Measurements from ENCODE around the gene WDR1. TPM values are rescaled to one million over a fixed set of nuclear protein-coding genes. Genes with fewer than 3 reads are reported as not detected.

WDR1 gene
- total and polyA plus RNA-seq, 2 donors (not counting 3 experiments of a cell fraction or from before 2014, with no cell fraction given): 590 to 660 TPM

DNA sequence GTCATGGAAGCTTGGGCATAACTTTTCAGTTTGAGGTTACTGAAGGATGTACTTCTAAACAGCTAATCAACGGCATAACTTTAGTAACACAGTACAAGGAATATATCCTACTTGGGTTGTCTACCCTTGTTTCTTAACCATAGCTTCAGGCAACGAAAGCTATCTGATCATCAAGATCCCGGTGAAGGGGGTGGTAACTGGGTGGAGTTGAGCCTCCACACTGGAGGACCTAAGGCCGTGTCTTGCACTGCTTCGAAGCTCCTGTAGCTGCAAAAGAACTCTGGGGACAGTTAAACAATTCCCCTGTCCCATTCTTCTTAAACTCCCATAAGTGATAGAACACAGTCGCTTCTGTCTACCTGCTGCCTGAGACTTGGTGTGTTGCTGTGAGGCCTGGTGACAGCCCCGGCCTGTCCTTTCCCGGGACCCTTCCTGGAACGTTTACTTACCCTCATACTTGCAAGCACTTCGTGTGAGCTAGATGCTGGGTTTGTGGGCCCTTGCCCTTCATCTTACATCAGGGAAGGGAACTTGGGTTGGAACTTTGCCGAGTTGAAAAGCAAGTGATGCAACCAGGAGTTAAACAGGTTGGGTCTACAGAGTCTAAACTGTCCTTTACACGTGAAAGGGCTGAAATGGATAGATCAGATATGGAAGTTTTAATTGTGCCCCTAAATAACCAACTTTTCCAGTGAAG lies 5.8 kb upstream of the WDR1 start:
- no peaks in the 10 kb centered on the region for H3K79me2 ChIP-seq (ENCODE audit: control insufficient read depth, insufficient read depth, low read length)
- no peaks in the 10 kb centered on the region for H4K20me1 ChIP-seq (replicated peaks; ENCODE audit: control insufficient read depth, extremely low read depth, insufficient read depth, low read length)
- H2AFZ ChIP-seq (ENCODE audit: low read depth, low read length): no peak overlapping the region
- POLR2A ChIA-PET: interaction anchor here (2.3 kb wide), 1 partner anchor 29 kb away, joined by 7 read pairs; no protein-coding TSS in a partner anchor
- no peaks in the 10 kb centered on the region for H3K9me1 ChIP-seq (replicated peaks; ENCODE audit: control insufficient read depth, extremely low read depth, insufficient read depth, low read length)
- CTCF ChIA-PET: interaction anchor here (1.6 to 1.7 kb wide), 2 partner anchors 22 to 51 kb away, joined by 3 to 6 read pairs; no protein-coding TSS in a partner anchor
- no peaks in the 10 kb centered on the region for H3K36me3 ChIP-seq (ENCODE audit: control insufficient read depth in 2 of 2, extremely low read depth in 1 of 2, insufficient read depth in 2 of 2, low read length in 2 of 2)
- no TSS peak for BruUV-seq (replicated peaks)
- no peak overlapping the region for H3K4me2 ChIP-seq (ENCODE audit: insufficient read depth, low read length)
- no peak overlapping the region for H3K9ac ChIP-seq (replicated peaks; ENCODE audit: extremely low read depth, insufficient read depth, low read length)
- TF ChIP-seq MYC (IDR thresholded peaks at IDR 0.05; ENCODE audit: low read depth, low read length) (no peak), EZH2 (IDR thresholded peaks at IDR 0.05; ENCODE audit: borderline replicate concordance, low read depth, low read length, severe bottlenecking) (no peak), POLR2A (IDR thresholded peaks at IDR 0.05; ENCODE audit: low read depth, low read length) (no peak), JUN (IDR thresholded peaks at IDR 0.05; ENCODE audit: borderline replicate concordance, insufficient read depth, insufficient read length, low read depth) (no peak), FOS (IDR thresholded peaks at IDR 0.05; ENCODE audit: borderline replicate concordance, insufficient read depth, low read length) (no peak)
- TF ChIP-seq, protein P1, sequence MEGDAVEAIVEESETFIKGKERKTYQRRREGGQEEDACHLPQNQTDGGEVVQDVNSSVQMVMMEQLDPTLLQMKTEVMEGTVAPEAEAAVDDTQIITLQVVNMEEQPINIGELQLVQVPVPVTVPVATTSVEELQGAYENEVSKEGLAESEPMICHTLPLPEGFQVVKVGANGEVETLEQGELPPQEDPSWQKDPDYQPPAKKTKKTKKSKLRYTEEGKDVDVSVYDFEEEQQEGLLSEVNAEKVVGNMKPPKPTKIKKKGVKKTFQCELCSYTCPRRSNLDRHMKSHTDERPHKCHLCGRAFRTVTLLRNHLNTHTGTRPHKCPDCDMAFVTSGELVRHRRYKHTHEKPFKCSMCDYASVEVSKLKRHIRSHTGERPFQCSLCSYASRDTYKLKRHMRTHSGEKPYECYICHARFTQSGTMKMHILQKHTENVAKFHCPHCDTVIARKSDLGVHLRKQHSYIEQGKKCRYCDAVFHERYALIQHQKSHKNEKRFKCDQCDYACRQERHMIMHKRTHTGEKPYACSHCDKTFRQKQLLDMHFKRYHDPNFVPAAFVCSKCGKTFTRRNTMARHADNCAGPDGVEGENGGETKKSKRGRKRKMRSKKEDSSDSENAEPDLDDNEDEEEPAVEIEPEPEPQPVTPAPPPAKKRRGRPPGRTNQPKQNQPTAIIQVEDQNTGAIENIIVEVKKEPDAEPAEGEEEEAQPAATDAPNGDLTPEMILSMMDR (IDR thresholded peaks at IDR 0.05; ENCODE audit: extremely low read depth in 1 of 2, insufficient read depth in 1 of 2, low read depth in 1 of 2, low read length in 2 of 2): no peak
- no peaks in the 10 kb centered on the region for H3K9me3 ChIP-seq (replicated peaks; ENCODE audit: control insufficient read depth, insufficient read depth, low read length)
- H3K27ac ChIP-seq (ENCODE audit: insufficient read depth, low read depth, low read length): peak overlapping the region; percentile 66
- intact Hi-C loops (cut with micrococcal nuclease) (loop anchor here (5.0 kb wide), 2 partner anchors 35 to 535 kb away; no protein-coding TSS in a partner anchor), dilution Hi-C loops (cut with MboI; ENCODE audit: extremely low pct_ligation_motif_present, low sequenced_read_pairs) (no loop called here)
- no peaks in the 10 kb centered on the region for H3K27me3 ChIP-seq (ENCODE audit: control insufficient read depth in 2 of 2, insufficient read depth in 2 of 2, low read length in 2 of 2)
- no peak for DNase-seq (ENCODE audit: low read depth, low spot score)
- no peak for FAIRE-seq
- H3K4me1 ChIP-seq (ENCODE audit: control insufficient read depth, extremely low read depth, insufficient read depth, low read length): peaks cover 29% of the 10 kb centered on the region
- no peak overlapping the region for H3K4me3 ChIP-seq (replicated peaks in 1 of 3; ENCODE audit: insufficient read depth in 1 of 3, low read depth in 1 of 3, low read length in 3 of 3)
